ENCODE measurements around the gene RAB25. TPM values are rescaled to one million over a fixed set of nuclear protein-coding genes. Genes with fewer than 3 reads are reported as not detected.

Gene RAB25
- total RNA-seq, 1 experiment from 2014 or later = not detected

DNA sequence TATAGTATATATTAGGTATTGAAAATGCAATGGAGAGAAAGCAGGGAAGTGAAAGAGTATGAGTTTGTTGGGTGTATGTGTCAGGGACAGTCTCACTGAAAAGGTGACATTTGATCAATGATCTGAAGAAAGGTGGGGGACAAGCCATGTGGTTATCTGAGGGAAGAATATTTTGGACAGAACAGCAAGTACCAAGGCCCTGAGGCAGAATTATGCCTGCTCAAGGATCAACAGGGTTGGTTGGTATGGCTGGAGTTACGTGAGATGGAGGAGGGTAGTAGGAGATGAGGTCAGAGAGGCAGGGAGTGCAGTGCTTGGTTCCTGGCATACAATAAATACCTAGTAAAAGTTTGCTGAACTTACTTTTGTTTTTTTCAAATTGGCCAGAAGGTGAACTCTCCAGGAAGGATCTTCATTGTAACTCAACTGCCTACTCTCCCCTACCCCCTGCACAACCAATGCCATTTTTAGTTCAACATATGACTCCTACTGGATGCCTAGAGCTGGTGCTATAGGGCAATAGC lies 4.6 kb upstream of the RAB25 start:
- Histone ChIP-seq H2AFZ (ENCODE audit: low read length) (no peak overlapping the region), H3K27ac (ENCODE audit: low read length) (no peak overlapping the region), H3K79me2 (ENCODE audit: low read length) (peaks cover 32% of the 10 kb centered on the region), H3K9me3 (ENCODE audit: low read length) (no peaks in the 10 kb centered on the region), H3K4me3 (ENCODE audit: low read length) (no peak overlapping the region), H3K27me3 (ENCODE audit: low read length) (no peaks in the 10 kb centered on the region), H4K20me1 (ENCODE audit: insufficient read depth, low read depth, low read length) (no peaks in the 10 kb centered on the region), H3K9me2 (replicated peaks; ENCODE audit: insufficient read depth, low read length) (no peaks in the 10 kb centered on the region), H3K4me2 (ENCODE audit: low read depth, low read length, poor library complexity, severe bottlenecking) (peak overlapping the region; percentile 80), H3K9ac (ENCODE audit: low read length) (no peak overlapping the region), H3K36me3 (ENCODE audit: insufficient read depth, low read length) (no peaks in the 10 kb centered on the region), H3K4me1 (ENCODE audit: low read length) (peaks cover 19% of the 10 kb centered on the region)
- DNase-seq = no peak

GRCh38 chr1:156062189-156062588 lies 1.2 kb downstream of the RAB25 start:
- no peaks in the 10 kb centered on the region for H3K9me3 ChIP-seq (ENCODE audit: low read length)
- no peak for DNase-seq
- no peaks in the 10 kb centered on the region for H3K9me2 ChIP-seq (replicated peaks; ENCODE audit: insufficient read depth, low read length)
- no peak overlapping the region for H3K4me2 ChIP-seq (ENCODE audit: low read depth, low read length, poor library complexity, severe bottlenecking)
- no peaks in the 10 kb centered on the region for H3K36me3 ChIP-seq (ENCODE audit: insufficient read depth, low read length)
- no peak overlapping the region for H3K9ac ChIP-seq (ENCODE audit: low read length)
- no peaks in the 10 kb centered on the region for H4K20me1 ChIP-seq (ENCODE audit: insufficient read depth, low read depth, low read length)
- H2AFZ ChIP-seq (ENCODE audit: low read length) = no peak overlapping the region
- H3K4me3 ChIP-seq (ENCODE audit: low read length) = no peak overlapping the region
- no peak overlapping the region for H3K27ac ChIP-seq (ENCODE audit: low read length)
- H3K4me1 ChIP-seq (ENCODE audit: low read length) = no peaks in the 10 kb centered on the region
- no peaks in the 10 kb centered on the region for H3K27me3 ChIP-seq (ENCODE audit: low read length)
- no peaks in the 10 kb centered on the region for H3K79me2 ChIP-seq (ENCODE audit: low read length)

DNA sequence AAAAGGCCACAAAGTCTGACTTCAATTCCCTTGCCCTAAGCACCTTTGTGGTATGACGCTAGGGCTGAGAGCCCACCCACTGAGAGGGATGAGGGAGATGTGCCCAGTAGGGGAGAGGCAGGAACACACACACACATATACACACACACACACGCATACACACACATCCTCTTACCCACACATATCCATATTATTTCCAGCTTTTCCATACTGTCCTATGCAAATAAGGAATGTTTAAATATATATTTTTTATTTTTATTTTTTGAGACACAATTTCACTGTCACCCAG lies 3.0 kb downstream of the RAB25 start:
- H3K4me1 ChIP-seq (ENCODE audit: low read length) = no peaks in the 10 kb centered on the region
- no peaks in the 10 kb centered on the region for H4K20me1 ChIP-seq (ENCODE audit: insufficient read depth, low read depth, low read length)
- no peak overlapping the region for H3K4me2 ChIP-seq (ENCODE audit: low read depth, low read length, poor library complexity, severe bottlenecking)
- no peaks in the 10 kb centered on the region for H3K9me2 ChIP-seq (replicated peaks; ENCODE audit: insufficient read depth, low read length)
- H3K27ac ChIP-seq (ENCODE audit: low read length) = no peak overlapping the region
- H3K4me3 ChIP-seq (ENCODE audit: low read length) = no peak overlapping the region
- no peaks in the 10 kb centered on the region for H3K79me2 ChIP-seq (ENCODE audit: low read length)
- H3K36me3 ChIP-seq (ENCODE audit: insufficient read depth, low read length) = no peaks in the 10 kb centered on the region
- no peak overlapping the region for H2AFZ ChIP-seq (ENCODE audit: low read length)
- no peaks in the 10 kb centered on the region for H3K9me3 ChIP-seq (ENCODE audit: low read length)
- no peaks in the 10 kb centered on the region for H3K27me3 ChIP-seq (ENCODE audit: low read length)
- H3K9ac ChIP-seq (ENCODE audit: low read length) = no peak overlapping the region
- no peak for DNase-seq

DNA sequence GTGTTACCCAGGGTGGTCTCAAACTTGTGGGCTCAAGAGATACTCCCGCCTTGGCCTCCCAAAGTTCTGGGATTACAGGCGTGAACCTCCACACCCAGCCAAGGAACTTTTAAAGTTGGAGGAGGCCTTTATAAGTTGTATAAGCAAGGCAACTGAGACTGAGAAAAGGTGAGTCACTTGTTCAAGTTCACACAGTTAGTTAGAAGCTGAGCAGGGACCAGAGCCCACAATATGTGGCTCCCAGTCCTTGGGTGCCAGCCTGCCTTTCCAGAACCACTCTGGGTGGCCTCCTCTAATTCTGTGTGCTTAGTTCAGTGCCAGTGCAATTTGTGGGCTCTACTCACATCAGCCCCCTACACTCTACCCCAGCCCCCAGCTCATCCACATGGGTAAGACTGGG lies 3.7 kb downstream of the RAB25 start:
- H3K9me3 ChIP-seq (ENCODE audit: low read length) = no peaks in the 10 kb centered on the region
- H3K27me3 ChIP-seq (ENCODE audit: low read length) = no peaks in the 10 kb centered on the region
- no peaks in the 10 kb centered on the region for H3K36me3 ChIP-seq (ENCODE audit: insufficient read depth, low read length)
- H3K4me3 ChIP-seq (ENCODE audit: low read length) = no peak overlapping the region
- H3K9ac ChIP-seq (ENCODE audit: low read length) = no peak overlapping the region
- no peaks in the 10 kb centered on the region for H3K4me1 ChIP-seq (ENCODE audit: low read length)
- H3K9me2 ChIP-seq (replicated peaks; ENCODE audit: insufficient read depth, low read length) = no peaks in the 10 kb centered on the region
- no peak overlapping the region for H2AFZ ChIP-seq (ENCODE audit: low read length)
- no peaks in the 10 kb centered on the region for H3K79me2 ChIP-seq (ENCODE audit: low read length)
- no peak overlapping the region for H3K27ac ChIP-seq (ENCODE audit: low read length)
- no peak overlapping the region for H3K4me2 ChIP-seq (ENCODE audit: low read depth, low read length, poor library complexity, severe bottlenecking)
- H4K20me1 ChIP-seq (ENCODE audit: insufficient read depth, low read depth, low read length) = no peaks in the 10 kb centered on the region
- no peak for DNase-seq

DNA sequence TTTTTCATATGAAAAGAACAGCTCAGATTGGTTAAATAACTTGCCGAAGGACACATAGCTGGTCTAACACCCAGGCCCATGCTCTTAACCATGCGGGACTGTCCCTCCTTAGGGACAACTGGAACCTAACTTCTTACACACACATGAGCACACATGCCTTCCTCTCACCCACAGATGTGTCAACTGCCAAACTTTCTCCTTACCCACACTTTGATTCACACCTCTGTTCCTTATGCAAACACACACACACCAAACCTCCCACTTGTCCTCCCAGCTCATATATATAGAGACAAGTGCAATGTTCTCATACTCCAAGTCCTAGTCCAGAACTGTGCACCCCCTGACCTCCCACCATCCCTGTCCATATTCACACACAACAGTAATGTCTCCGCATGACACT lies 4.3 kb downstream of the RAB25 start:
- Histone ChIP-seq H4K20me1 (ENCODE audit: insufficient read depth, low read depth, low read length) (no peaks in the 10 kb centered on the region), H3K27ac (ENCODE audit: low read length) (no peak overlapping the region), H3K9ac (ENCODE audit: low read length) (no peak overlapping the region), H3K27me3 (ENCODE audit: low read length) (no peaks in the 10 kb centered on the region), H3K4me3 (ENCODE audit: low read length) (no peak overlapping the region), H3K9me2 (replicated peaks; ENCODE audit: insufficient read depth, low read length) (no peaks in the 10 kb centered on the region), H3K79me2 (ENCODE audit: low read length) (no peaks in the 10 kb centered on the region), H3K4me2 (ENCODE audit: low read depth, low read length, poor library complexity, severe bottlenecking) (no peak overlapping the region), H3K4me1 (ENCODE audit: low read length) (no peaks in the 10 kb centered on the region), H3K9me3 (ENCODE audit: low read length) (no peaks in the 10 kb centered on the region), H2AFZ (ENCODE audit: low read length) (no peak overlapping the region), H3K36me3 (ENCODE audit: insufficient read depth, low read length) (no peaks in the 10 kb centered on the region)
- DNase-seq = no peak

DNA sequence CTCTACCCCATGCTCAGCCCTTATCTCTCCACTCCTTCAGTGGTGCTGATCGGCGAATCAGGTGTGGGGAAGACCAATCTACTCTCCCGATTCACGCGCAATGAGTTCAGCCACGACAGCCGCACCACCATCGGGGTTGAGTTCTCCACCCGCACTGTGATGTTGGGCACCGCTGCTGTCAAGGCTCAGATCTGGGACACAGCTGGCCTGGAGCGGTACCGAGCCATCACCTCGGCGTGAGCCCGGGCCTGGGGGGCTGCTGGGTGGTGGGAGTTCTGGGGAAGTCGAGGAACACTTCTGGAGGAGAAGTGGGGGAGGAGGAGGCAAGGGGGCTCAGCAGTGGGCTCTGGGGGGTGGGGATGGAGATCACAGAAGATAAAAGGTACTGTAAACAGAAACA lies 4.9 kb downstream of the RAB25 start:
- Histone ChIP-seq H3K79me2 (ENCODE audit: low read length) (no peaks in the 10 kb centered on the region), H3K36me3 (ENCODE audit: insufficient read depth, low read length) (no peaks in the 10 kb centered on the region), H3K27ac (ENCODE audit: low read length) (no peak overlapping the region)

DNA sequence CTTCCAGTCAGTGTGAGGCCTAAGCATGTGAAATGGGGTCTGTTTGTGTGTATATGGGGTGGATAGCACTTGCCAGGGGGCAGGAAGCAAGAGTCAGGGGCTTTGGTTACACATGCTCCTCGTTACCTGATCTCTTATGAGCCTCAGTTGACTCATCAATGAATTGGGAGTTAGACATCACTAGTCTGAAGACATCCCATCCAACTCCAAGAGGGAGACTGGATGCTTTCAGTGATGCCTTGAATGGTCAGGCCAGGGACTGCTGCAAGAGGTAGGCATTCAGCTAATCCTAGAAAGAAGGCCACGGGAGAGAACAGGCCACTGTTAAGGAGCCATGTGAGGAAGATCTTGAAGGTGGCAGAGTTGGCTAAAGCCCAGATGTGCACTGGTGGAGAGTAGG lies 6.3 kb downstream of the RAB25 start:
- H2AFZ ChIP-seq (ENCODE audit: low read length) = no peak overlapping the region
- no peaks in the 10 kb centered on the region for H3K9me3 ChIP-seq (ENCODE audit: low read length)
- no peak overlapping the region for H3K4me2 ChIP-seq (ENCODE audit: low read depth, low read length, poor library complexity, severe bottlenecking)
- no peak for DNase-seq
- no peak overlapping the region for H3K27ac ChIP-seq (ENCODE audit: low read length)
- no peaks in the 10 kb centered on the region for H3K79me2 ChIP-seq (ENCODE audit: low read length)
- H3K27me3 ChIP-seq (ENCODE audit: low read length) = no peaks in the 10 kb centered on the region
- no peaks in the 10 kb centered on the region for H3K9me2 ChIP-seq (replicated peaks; ENCODE audit: insufficient read depth, low read length)
- H3K4me3 ChIP-seq (ENCODE audit: low read length) = no peak overlapping the region
- no peak overlapping the region for H3K9ac ChIP-seq (ENCODE audit: low read length)
- H3K36me3 ChIP-seq (ENCODE audit: insufficient read depth, low read length) = no peaks in the 10 kb centered on the region
- H3K4me1 ChIP-seq (ENCODE audit: low read length) = no peaks in the 10 kb centered on the region
- no peaks in the 10 kb centered on the region for H4K20me1 ChIP-seq (ENCODE audit: insufficient read depth, low read depth, low read length)

More for the DNA sequence above, 4.9 kb downstream of the RAB25 start:
- Histone ChIP-seq H3K4me1 (ENCODE audit: low read length) (no peaks in the 10 kb centered on the region), H3K9me3 (ENCODE audit: low read length) (no peaks in the 10 kb centered on the region), H3K9ac (ENCODE audit: low read length) (no peak overlapping the region), H3K9me2 (replicated peaks; ENCODE audit: insufficient read depth, low read length) (no peaks in the 10 kb centered on the region), H4K20me1 (ENCODE audit: insufficient read depth, low read depth, low read length) (no peaks in the 10 kb centered on the region), H3K4me2 (ENCODE audit: low read depth, low read length, poor library complexity, severe bottlenecking) (no peak overlapping the region), H3K4me3 (ENCODE audit: low read length) (no peak overlapping the region), H3K27me3 (ENCODE audit: low read length) (no peaks in the 10 kb centered on the region), H2AFZ (ENCODE audit: low read length) (no peak overlapping the region)
- DNase-seq = no peak

GRCh38 chr1:156069490-156070455 lies 8.8 kb downstream of the RAB25 start:
- Histone ChIP-seq H3K9ac (ENCODE audit: low read length) (no peak overlapping the region), H3K4me3 (ENCODE audit: low read length) (no peak overlapping the region), H3K9me3 (ENCODE audit: low read length) (no peaks in the 10 kb centered on the region), H3K27ac (ENCODE audit: low read length) (no peak overlapping the region), H4K20me1 (ENCODE audit: insufficient read depth, low read depth, low read length) (no peaks in the 10 kb centered on the region), H3K36me3 (ENCODE audit: insufficient read depth, low read length) (no peaks in the 10 kb centered on the region), H3K79me2 (ENCODE audit: low read length) (no peaks in the 10 kb centered on the region), H3K4me2 (ENCODE audit: low read depth, low read length, poor library complexity, severe bottlenecking) (no peak overlapping the region), H2AFZ (ENCODE audit: low read length) (no peak overlapping the region), H3K27me3 (ENCODE audit: low read length) (no peaks in the 10 kb centered on the region), H3K9me2 (replicated peaks; ENCODE audit: insufficient read depth, low read length) (no peaks in the 10 kb centered on the region), H3K4me1 (ENCODE audit: low read length) (no peaks in the 10 kb centered on the region)
- no peak for DNase-seq
